DMS53 (cell line): ENCODE data around the gene WDR76.
"Not testable (repeated sequence)": the region's sequence is repeated elsewhere in the genome, so short reads cannot be mapped to it uniquely, and the experiment has no call there.

Experiments
- DNase-seq: peaks from one replicate; lab custom pipeline; 2025; lab: John Stamatoyannopoulos, UW

Gene WDR76

GRCh38 chr15:43826508-43827341 is at the start of gene WDR76:
Gene WDR76, plus strand, starts transcription at chr15:43827002. Its CDS starts 31 bp downstream, at chr15:43827033.
- peak; percentile 87 for DNase-seq

DNA sequence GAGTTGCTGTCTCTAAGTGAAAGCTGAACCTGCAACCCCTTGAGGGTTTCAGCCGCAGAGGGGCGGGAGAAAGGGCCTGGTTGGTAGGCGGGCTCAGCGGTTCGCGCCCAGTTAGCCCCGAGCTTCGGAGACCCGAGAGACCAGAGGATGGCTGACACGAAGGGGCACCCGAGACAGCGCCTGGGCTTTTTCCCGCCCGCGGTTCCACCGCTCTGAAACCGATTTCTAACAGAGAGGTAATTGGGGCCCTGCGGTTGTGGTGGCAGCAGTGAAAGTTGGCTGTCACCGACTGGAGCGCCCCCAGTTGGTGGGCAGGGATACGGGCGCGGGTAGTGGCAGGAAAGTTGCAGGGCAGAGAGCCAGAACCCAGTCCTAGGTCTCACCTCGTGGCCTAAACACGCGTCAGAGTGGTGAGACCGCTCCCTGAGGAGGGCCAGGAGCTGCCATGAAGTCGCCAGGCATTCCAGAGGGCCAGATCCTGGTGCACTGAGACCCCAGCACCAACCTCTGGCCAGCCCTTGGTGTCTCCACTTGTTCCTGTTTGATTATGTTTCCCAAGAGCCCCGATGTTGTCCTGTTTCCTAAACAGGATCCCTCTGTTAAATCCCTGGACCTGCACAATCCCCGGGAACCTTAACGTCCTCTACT is 49.4 kb upstream of the WDR76 start:
- DNase-seq: peak; percentile 90

DNA sequence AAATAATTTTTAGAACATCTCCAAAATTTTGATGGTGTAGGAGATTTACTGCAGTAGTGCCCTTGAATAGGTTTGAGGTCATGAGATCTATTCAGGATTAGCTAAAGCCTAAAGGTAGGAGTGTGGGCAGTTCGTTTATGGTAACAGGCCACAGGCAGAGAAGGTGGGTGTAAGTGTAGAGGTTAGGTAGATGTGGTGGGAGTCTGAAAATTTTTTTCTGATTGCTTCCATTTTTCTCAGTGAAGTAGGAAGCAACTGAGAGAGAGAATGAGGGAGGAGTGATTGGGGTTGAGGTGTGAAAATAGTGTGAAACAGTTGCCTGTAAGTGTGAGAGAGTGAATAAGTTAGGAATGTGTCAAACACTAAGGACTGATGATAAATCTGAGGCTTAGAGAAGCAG is 47.8 kb upstream of the WDR76 start:
- DNase-seq: no peak

DNA sequence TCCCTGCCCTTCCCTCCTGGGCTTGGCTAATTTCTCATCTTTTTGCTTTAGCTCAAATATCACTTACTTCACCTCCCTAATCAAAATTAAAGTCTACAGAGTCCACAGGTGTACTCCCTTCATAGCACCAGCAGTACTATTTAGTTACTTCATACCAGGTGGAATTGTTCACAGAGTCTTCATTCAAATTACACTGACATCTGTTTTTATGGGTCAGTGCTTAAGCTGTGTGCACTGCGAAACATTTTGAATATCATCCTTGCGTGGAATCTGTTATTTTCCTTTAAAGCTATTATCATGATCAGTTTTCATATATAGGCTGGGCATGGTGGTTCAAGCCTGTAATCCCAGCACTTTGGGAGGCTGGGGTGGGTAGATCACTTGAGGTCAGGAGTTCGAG is 37.4 kb upstream of the WDR76 start:
- DNase-seq: no peak

GRCh38 chr15:43791993-43792760 is 34.6 kb upstream of the WDR76 start, which contains the start of gene SERF2:
Gene SERF2, plus strand, starts transcription at chr15:43792320. Its CDS starts 57 bp downstream, at chr15:43792377.
- peak; percentile 99 for DNase-seq

- DNase-seq: peak; percentile 44
Observed at GRCh38 chr15:43792761-43793476, 33.9 kb upstream of the WDR76 start.

GRCh38 chr15:43793647-43794046 is 33.2 kb upstream of the WDR76 start:
- no peak for DNase-seq

DNA sequence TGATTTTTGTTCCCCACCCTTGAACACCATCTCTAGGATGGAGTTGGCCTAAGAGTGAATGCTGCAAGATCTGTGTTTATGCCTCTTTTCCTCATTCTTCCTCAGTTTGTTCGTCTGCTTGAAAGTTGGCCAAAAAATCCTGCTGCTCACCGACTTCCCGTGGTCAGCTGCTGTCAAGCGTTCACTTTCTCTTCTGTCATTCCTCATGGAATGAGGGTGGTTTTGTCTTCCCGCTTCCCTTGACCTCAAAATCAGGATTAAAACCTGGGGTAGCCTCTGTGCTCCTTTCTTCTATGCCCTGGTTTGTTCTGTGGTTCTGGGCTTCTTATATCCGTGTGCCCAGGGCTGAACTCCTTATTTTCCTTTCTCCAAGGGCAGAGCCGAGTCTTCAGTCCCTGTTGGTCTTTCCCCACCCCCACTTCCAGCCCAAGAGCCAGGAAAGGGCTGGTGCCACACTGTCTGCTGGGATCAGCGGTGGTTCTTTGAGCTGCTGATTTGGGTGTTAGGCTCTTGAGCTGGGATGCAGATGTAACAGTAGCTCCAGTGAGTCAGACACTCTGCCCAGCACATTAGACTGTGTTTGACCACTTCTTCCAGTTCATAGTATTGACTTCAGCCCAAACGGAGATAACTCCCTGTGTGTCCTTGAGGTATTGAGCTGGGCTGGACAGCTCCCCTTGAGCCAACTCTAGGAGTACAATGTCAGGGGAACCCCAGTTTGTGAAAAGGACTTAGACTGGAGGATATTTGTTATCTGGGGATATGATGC is 32.3 kb upstream of the WDR76 start:
- no peak for DNase-seq

GRCh38 chr15:43795197-43795596 is 31.6 kb upstream of the WDR76 start:
- DNase-seq: no peak

DNA sequence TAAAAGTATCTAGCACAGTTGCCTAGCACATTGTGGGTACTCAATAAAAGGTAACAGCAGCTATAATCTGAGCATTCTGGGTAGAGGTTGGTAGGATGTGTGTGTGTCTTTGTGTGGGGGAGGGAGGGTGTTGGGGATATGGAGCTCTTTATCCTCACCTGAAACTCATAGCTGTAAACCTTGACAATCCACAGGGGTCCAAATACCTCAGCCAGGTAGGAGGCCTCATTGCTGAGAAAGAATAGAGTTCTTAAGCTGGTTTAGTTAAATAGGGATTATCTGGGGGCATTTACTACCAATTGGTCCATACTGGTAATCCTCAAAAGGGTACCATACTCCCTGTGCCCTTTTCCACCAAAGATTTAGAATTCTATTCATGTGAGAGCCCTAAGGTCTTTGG is 30.8 kb upstream of the WDR76 start:
- DNase-seq: no peak

- no peak for DNase-seq
Observed at GRCh38 chr15:43796566-43796965, 30.2 kb upstream of the WDR76 start.

GRCh38 chr15:43799209-43799944 is 27.4 kb upstream of the WDR76 start:
- DNase-seq: peak; percentile 86

DNA sequence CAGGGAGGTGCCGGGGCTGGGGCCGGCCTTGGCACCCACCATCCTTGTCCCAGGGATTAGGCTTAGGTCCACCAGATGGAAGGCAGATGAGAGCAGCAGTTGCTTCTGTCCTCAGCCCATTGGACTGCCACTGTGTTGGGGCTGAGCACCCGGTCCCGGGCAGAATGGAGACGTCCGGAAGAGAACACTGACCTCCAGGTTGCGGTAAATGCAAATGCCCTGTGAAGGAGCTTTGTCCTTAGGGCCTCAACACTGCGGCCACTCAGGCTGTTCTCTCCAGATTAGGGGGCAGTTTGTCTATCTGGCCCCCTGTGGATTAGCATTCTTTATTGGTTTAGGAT is 26.9 kb upstream of the WDR76 start, which contains the start of gene SERINC4:
TSS of gene SERINC4 (minus strand) at position 276 of the 341 bp plus-strand sequence. CDS start at position 42, 234 bp downstream.
- DNase-seq: peak; percentile 29

DNA sequence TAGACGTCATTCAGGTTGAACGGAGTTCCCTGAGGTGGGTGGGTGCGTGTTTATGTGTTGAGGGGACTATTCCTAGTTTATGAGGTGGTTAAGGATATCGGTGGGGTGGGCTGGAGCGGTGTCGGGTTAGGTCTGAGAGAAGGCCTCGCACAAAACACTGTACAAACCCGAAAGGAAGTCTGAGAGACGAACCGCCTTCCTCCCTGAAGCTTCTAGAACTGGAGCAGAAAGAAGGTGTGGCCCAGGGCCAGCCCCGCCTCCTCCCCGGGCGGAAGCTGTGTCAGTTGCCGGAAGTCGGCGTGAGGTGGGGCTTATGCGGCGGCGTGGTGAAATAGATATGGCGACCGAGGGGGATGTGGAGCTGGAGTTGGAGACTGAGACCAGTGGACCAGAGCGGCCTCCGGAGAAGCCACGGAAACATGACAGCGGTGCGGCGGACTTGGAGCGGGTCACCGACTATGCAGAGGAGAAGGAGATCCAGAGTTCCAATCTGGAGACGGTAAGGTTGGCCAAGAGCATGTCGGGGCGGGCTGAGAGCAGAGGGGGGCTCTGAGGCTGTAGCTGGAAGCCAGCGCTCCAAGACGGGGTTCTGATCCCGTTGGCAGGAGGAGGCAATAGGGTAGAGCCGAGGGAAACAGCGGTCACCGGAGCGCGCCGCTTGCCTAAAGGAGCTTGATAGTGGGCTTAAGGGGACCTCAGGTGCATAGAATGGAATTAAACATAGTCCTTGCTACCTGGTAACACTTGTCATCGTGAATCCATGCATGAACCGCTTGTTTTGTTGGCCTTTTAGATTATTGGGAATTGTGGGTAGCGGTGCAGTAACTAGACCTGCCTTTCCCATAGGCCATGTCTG is 26.3 kb upstream of the WDR76 start, which contains the start of gene HYPK:
TSS of gene HYPK (plus strand) at position 314 of the 856 bp plus-strand sequence. CDS start at position 338, 24 bp downstream.
- DNase-seq: peak; percentile 88

GRCh38 chr15:43802676-43803075 is 24.1 kb upstream of the WDR76 start:
- DNase-seq: not testable (repeated sequence)

GRCh38 chr15:43808435-43808950 is 18.3 kb upstream of the WDR76 start:
- DNase-seq: no peak

GRCh38 chr15:43808960-43809678 is 17.7 kb upstream of the WDR76 start:
- no peak for DNase-seq

DNA sequence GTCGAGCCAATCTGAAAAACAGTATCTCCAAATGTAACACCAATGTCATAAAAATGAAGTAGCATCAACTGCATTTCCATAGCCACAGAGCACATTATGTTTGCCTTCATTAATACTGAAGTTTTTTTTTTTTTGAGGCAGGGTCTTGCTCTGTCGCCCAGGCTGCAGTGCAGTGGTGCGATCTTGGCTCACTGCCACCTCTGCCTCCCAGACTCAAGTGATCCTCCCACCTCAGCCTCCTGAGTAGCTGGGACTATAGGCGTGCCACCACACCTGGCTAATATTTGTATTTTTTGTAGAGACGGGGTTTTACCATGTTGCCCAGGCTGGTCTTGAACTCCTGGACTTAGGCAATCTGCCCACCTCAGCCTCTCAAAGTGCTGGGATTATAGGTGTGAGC is 11.7 kb upstream of the WDR76 start:
- DNase-seq: not testable (repeated sequence)
